LNCaP clone FGC (cell line): ENCODE results near the gene GNGT1.

Experiments used
- DNase-seq: peaks from one replicate; pipeline ENCODE4 v3.0.0-alpha.2; 2011; ENCODE audit warnings: low read depth
- H3K4me3 ChIP-seq: 2 replicates; pipeline ENCODE4 v1.5.1; 2011; ENCODE audit warnings: mild to moderate bottlenecking, low read depth, low read length, control low read depth
- CTCF ChIP-seq: IDR thresholded peaks from 2 replicates; pipeline ENCODE4 v1.5.1; 2012; ENCODE audit warnings: mild to moderate bottlenecking; ENCODE audit not compliant: control insufficient read depth, insufficient read depth; ENCODE audit errors: extremely low read depth

Gene GNGT1

GRCh38 chr7:93949423-93949822 is 43.1 kb downstream of the GNGT1 start:
- DNase-seq, result no peak
- TF ChIP-seq CTCF, result no peak
- H3K4me3 ChIP-seq, result no peak overlapping the region

DNA sequence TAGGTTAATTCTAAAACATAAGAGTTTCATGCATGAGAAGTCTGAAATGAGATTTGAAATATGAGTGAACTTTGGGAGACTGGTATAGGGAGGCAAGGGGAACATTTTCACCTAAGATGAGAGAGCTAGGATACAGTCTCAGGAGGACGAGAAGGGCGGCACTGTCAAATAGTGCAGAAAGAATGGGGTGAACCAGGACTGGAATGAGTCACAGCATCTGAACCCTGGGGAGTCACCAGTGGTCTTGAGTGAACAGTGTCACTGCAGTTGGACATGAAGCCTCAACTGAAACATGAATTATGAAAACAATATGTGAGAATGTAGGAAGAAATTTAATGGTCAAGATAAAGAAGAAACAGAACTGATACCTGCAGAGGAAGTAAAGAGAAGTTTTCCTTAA is 48.9 kb downstream of the GNGT1 start:
- DNase-seq, result no peak
- H3K4me3 ChIP-seq, result no peak overlapping the region
- no peak for TF ChIP-seq CTCF

DNA sequence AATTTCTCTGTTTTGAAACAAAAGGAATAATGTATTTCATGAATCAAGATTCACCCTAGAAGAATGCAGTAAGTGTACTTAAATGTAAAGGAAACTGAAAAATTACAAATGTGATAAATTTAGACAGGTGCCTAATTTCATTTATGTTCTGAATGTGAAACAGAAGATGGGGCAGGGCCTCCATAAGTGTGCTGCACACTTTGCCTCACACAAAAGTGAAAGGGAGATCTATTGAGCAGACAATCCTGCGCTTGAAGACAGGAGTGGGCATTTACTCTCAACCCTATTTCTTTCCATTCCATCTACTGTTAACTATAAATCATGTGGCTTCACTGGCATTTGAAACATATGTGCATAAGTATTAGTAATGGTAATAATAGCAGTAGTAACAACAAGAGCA is 51.4 kb downstream of the GNGT1 start:
- TF ChIP-seq CTCF, result no peak
- DNase-seq, result no peak
- no peak overlapping the region for H3K4me3 ChIP-seq

DNA sequence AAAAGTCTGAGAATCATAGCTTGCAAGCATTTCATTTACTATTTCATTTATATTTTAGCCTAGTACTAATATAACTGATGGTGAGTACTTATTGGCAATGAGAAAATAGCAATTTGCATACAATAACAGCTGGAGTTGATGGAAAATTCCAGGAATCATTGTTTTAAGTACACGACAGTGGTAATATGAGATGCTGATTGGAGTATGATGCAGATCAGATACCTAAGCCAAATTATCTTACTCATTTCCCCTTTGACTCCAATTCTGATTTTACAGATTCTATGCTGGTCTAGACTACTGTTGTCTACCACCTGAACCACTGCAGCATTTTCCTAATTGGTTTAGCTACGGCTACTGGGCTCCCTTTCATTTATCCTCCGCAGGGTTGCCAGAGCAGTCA is 51.8 kb downstream of the GNGT1 start:
- TF ChIP-seq CTCF, result no peak
- no peak overlapping the region for H3K4me3 ChIP-seq
- no peak for DNase-seq

DNA sequence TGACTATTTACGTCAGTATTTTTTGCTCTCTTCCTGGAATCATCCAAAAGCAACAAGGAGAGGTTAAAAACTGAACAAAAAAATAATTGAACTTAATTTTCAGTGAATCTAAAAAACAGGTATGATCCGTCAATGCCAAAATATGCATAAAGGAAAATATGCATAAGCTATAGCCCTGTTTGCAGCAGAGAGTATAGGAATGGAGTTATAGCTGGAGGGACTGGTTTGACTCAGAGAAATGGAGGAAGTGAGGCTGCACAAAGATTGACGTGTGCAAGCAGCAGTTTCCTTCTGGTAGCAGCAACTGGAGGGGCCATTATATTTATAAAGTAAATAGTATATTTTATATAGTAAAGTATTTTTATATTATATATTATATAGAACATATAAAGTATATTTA is 52.3 kb downstream of the GNGT1 start:
- no peak for TF ChIP-seq CTCF
- no peak overlapping the region for H3K4me3 ChIP-seq
- no peak for DNase-seq
